Measurements from ENCODE around the gene PTGFR. TPM values are rescaled to one million over a fixed set of nuclear protein-coding genes. Genes with fewer than 3 reads are reported as not detected.

The PTGFR gene
- polyA plus RNA-seq, 1 donor (not counting 4 experiments of a cell fraction or from before 2014, with no cell fraction given) = not detected

DNA sequence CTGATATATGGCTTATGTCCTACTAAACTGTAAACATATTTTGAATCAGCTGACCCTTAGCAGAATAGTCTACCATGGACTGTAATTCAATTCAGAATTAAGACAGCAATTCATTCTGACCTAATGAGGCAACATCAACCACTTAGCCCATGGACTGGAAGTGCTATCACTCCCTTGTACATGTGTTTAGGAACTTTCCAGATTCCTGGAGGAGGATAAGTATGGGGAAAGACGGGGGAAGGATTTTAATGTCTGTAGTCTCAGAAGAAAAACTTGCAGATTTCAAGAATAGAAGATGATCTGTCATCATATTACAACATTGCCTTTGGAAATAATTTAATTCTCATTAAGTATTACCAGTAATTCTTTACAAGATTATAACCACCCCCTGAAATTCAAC, 56.3 kb downstream of the PTGFR start:
- no peak for TF ChIP-seq EZH2 (IDR thresholded peaks at IDR 0.05; ENCODE audit: low read length)
- TF ChIP-seq, protein P1, sequence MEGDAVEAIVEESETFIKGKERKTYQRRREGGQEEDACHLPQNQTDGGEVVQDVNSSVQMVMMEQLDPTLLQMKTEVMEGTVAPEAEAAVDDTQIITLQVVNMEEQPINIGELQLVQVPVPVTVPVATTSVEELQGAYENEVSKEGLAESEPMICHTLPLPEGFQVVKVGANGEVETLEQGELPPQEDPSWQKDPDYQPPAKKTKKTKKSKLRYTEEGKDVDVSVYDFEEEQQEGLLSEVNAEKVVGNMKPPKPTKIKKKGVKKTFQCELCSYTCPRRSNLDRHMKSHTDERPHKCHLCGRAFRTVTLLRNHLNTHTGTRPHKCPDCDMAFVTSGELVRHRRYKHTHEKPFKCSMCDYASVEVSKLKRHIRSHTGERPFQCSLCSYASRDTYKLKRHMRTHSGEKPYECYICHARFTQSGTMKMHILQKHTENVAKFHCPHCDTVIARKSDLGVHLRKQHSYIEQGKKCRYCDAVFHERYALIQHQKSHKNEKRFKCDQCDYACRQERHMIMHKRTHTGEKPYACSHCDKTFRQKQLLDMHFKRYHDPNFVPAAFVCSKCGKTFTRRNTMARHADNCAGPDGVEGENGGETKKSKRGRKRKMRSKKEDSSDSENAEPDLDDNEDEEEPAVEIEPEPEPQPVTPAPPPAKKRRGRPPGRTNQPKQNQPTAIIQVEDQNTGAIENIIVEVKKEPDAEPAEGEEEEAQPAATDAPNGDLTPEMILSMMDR (optimal IDR thresholded peaks at IDR 0.05 in 1 of 3, IDR thresholded peaks at IDR 0.05 in 1 of 3, conservative IDR thresholded peaks at IDR 0.05 in 1 of 3; ENCODE audit: extremely low read depth in 1 of 3, insufficient read depth in 2 of 3, low read length in 3 of 3) = no peak
- no peaks in the 10 kb centered on the region for H3K27me3 ChIP-seq (ENCODE audit: control insufficient read depth, extremely low read depth, insufficient read depth, low read length)
- no peak overlapping the region for H3K4me2 ChIP-seq (ENCODE audit: control insufficient read depth, extremely low read depth, insufficient read depth, low read depth, low read length)
- H2AFZ ChIP-seq (ENCODE audit: control insufficient read depth, low read length) = no peak overlapping the region
- no peak overlapping the region for H3K4me3 ChIP-seq (ENCODE audit: control insufficient read depth in 2 of 3, extremely low read depth in 1 of 3, insufficient read depth in 2 of 3, low read depth in 1 of 3, low read length in 3 of 3)
- no peaks in the 10 kb centered on the region for H3K9me3 ChIP-seq (ENCODE audit: control insufficient read depth, low read depth, low read length)
- dilution Hi-C loops (cut with MboI; ENCODE audit: extremely low pct_ligation_motif_present, low sequenced_read_pairs) = no loop called here
- no peaks in the 10 kb centered on the region for H3K36me3 ChIP-seq (ENCODE audit: control insufficient read depth in 2 of 2, extremely low read depth in 1 of 2, insufficient read depth in 2 of 2, low read length in 2 of 2)
- H4K20me1 ChIP-seq (ENCODE audit: control insufficient read depth, extremely low read depth, insufficient read depth, low read length) = no peaks in the 10 kb centered on the region
- no peak overlapping the region for H3K27ac ChIP-seq (ENCODE audit: control insufficient read depth, insufficient read depth, low read length)
- H3K9ac ChIP-seq (ENCODE audit: control insufficient read depth, extremely low read depth, insufficient read depth, low read length) = no peak overlapping the region
- no peaks in the 10 kb centered on the region for H3K4me1 ChIP-seq (ENCODE audit: control insufficient read depth, extremely low read depth, insufficient read depth, low read length)
- no peaks in the 10 kb centered on the region for H3K9me1 ChIP-seq (ENCODE audit: control insufficient read depth, extremely low read depth, insufficient read depth, low read length)
- FAIRE-seq = no peak
- H3K79me2 ChIP-seq (ENCODE audit: control insufficient read depth, insufficient read depth, low read length) = no peaks in the 10 kb centered on the region
- DNase-seq (ENCODE audit: low read depth, low spot score) = no peak

DNA sequence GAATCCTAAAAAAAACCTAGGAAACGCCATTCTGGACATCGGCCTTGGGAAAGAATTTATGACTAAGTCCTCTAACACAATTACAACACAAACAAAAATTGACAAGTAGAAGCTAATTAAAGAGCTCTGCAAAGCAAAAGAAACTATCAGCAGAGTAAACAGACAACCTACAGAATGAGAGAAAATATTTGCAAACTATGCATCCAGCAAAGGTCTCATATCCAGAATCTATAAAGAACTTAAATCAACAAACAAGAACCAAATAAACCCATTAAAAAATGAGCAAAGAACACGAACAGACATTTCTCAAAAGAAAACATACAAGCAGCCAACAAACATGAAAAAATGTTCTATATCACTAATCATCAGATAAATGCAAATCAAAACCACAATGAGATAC, 58.6 kb downstream of the PTGFR start:
- H3K4me1 ChIP-seq (ENCODE audit: control insufficient read depth, extremely low read depth, insufficient read depth, low read length) = no peaks in the 10 kb centered on the region
- dilution Hi-C loops (cut with MboI; ENCODE audit: extremely low pct_ligation_motif_present, low sequenced_read_pairs) = no loop called here

More for the DNA sequence above, 58.6 kb downstream of the PTGFR start:
- no peak overlapping the region for H3K27ac ChIP-seq (ENCODE audit: control insufficient read depth, insufficient read depth, low read length)
- no peak for TF ChIP-seq EZH2 (IDR thresholded peaks at IDR 0.05; ENCODE audit: low read length)
- TF ChIP-seq, protein P1 (optimal IDR thresholded peaks at IDR 0.05 in 1 of 3, IDR thresholded peaks at IDR 0.05 in 1 of 3, conservative IDR thresholded peaks at IDR 0.05 in 1 of 3; ENCODE audit: extremely low read depth in 1 of 3, insufficient read depth in 2 of 3, low read length in 3 of 3) = no peak
- no peak for FAIRE-seq
- H4K20me1 ChIP-seq (ENCODE audit: control insufficient read depth, extremely low read depth, insufficient read depth, low read length) = no peaks in the 10 kb centered on the region
- H3K9ac ChIP-seq (ENCODE audit: control insufficient read depth, extremely low read depth, insufficient read depth, low read length) = no peak overlapping the region
- no peak overlapping the region for H3K4me3 ChIP-seq (ENCODE audit: control insufficient read depth in 2 of 3, extremely low read depth in 1 of 3, insufficient read depth in 2 of 3, low read depth in 1 of 3, low read length in 3 of 3)
- H3K9me3 ChIP-seq (ENCODE audit: control insufficient read depth, low read depth, low read length) = no peaks in the 10 kb centered on the region
- no peaks in the 10 kb centered on the region for H3K27me3 ChIP-seq (ENCODE audit: control insufficient read depth, extremely low read depth, insufficient read depth, low read length)
- no peak for DNase-seq (ENCODE audit: low read depth, low spot score)
- no peak overlapping the region for H3K4me2 ChIP-seq (ENCODE audit: control insufficient read depth, extremely low read depth, insufficient read depth, low read depth, low read length)
- no peaks in the 10 kb centered on the region for H3K36me3 ChIP-seq (ENCODE audit: control insufficient read depth in 2 of 2, extremely low read depth in 1 of 2, insufficient read depth in 2 of 2, low read length in 2 of 2)
- no peaks in the 10 kb centered on the region for H3K79me2 ChIP-seq (ENCODE audit: control insufficient read depth, insufficient read depth, low read length)
- no peaks in the 10 kb centered on the region for H3K9me1 ChIP-seq (ENCODE audit: control insufficient read depth, extremely low read depth, insufficient read depth, low read length)
- H2AFZ ChIP-seq (ENCODE audit: control insufficient read depth, low read length) = no peak overlapping the region
